ENCODE results near the gene TMEM219.
A peak's percentile ranks its signal among the peaks of the same experiment; 100 is the strongest.

DNA sequence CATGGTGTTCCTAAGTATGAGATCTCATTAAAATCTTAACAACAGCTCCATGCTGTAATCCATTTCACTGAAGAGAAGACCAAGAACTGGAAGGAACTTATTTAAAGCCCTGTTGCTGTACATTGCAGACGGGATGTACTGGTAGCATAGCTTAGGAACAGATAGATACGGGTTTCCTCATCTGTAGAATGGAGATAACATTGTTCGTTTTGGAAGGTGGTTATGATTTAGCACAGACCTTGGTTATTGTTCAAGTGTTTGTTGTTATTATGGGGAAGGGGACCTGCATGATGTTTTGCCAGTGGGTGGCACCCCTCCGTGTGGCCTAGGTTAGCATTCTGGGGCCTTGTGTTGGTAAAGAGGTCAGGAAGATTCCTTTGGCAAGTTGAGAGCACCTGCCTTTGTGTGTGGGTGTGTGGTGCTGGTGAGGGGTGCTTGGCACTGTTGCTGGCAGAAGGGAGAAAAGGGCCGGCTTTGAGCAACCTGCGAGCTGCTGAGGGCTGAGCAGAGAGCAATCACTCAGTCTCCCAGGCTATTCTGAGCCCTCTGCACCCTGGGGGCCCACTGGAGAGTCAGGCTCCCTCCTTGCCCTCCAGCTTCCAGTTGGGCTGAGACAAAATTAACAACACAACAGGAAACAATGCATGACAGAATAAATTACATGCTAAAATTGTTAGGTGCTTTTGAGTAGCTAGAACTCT lies 14.1 kb downstream of the TMEM219 start:
- no peak for TF ChIP-seq ZNF274 (IDR thresholded peaks at IDR 0.05; ENCODE audit: low read length)
- no peak for TF ChIP-seq ZNF274 (tag by site-specific recombination; IDR thresholded peaks at IDR 0.05; ENCODE audit: borderline replicate concordance)
- peak; percentile 72 for TF ChIP-seq CTCF (tag by site-specific recombination; IDR thresholded peaks at IDR 0.05)
- TF ChIP-seq ZNF24 (tag by site-specific recombination; IDR thresholded peaks at IDR 0.05), result no peak

All from HEK293 (cell line).